Panc1 (cell line): ENCODE measurements around the gene WBP2NL. TPM values are rescaled to one million over a fixed set of nuclear protein-coding genes. Genes with fewer than 3 reads are reported as not detected.

Experiments
- ATAC-seq: fragments of 200-7000 bp; cut with Tn5 transposase; 2 replicates; pipeline ENCODE4 v1.9.1; 2020; ENCODE audit warnings: mild to moderate bottlenecking, moderate library complexity
- BruUV-seq: library from RNA; stranded (reverse); fragments of 400-500 nt; replicated peaks from 2 replicates; lab custom pipeline; 2021; lab: Mats Ljungman, UMichigan
- CTCF ChIA-PET: fragments of 300-600 bp; sonication (Branson Sonifier 250); formaldehyde crosslinking; loops from one replicate; lab custom pipeline; 2022; ENCODE audit warnings: antibody characterized with exemption; lab: Charles Lee
- POLR2A ChIA-PET: fragments of 300-600 bp; sonication (Branson Sonifier 250); formaldehyde crosslinking; loops from one replicate; lab custom pipeline; 2022; ENCODE audit warnings: antibody characterized with exemption; lab: Charles Lee
- DNase-seq: peaks from one replicate; pipeline ENCODE4 v3.0.0-alpha.2; 2010; ENCODE audit warnings: low read depth, low spot score
- H3K27ac ChIP-seq: 2 replicates; pipeline ENCODE4 v1.5.1; 2011; ENCODE audit warnings: mild to moderate bottlenecking, low read length, inconsistent platforms
- H3K27me3 ChIP-seq: fragments of 200-500 bp; sonication (Bioruptor generic); 2 replicates; pipeline ENCODE4 v1.6.0; 2014; ENCODE audit warnings: low read length, inconsistent platforms; ENCODE audit not compliant: control insufficient read depth, insufficient read depth
- H3K36me3 ChIP-seq: fragments of 200-500 bp; sonication (Bioruptor generic); 2 replicates; pipeline ENCODE4 v1.5.1; 2014; ENCODE audit warnings: inconsistent platforms, mild to moderate bottlenecking, low read length, moderate library complexity; ENCODE audit not compliant: control insufficient read depth, insufficient read depth
- H3K4me1 ChIP-seq: 2 replicates; pipeline ENCODE4 v1.5.1; 2011; ENCODE audit warnings: inconsistent platforms, mild to moderate bottlenecking, low read length, moderate library complexity; ENCODE audit not compliant: control insufficient read depth, insufficient read depth
- H3K4me3 ChIP-seq, 2 experiments: 2 replicates each; pipeline ENCODE4 v1.5.1; 2011 to 2012; ENCODE audit warnings: low read depth in 2 of 2, low read length in 2 of 2, mild to moderate bottlenecking in 2 of 2, inconsistent platforms in 1 of 2, moderate library complexity in 1 of 2
- H3K9me3 ChIP-seq: fragments of 200-500 bp; sonication (Bioruptor generic); 2 replicates; pipeline ENCODE4 v1.5.1; 2014; ENCODE audit warnings: low read depth, mild to moderate bottlenecking, inconsistent platforms, low read length, moderate library complexity; ENCODE audit not compliant: control insufficient read depth, insufficient read depth
- POLR2AphosphoS5 ChIP-seq: IDR thresholded peaks from 2 replicates; pipeline ENCODE4 v1.6.1; 2012; ENCODE audit warnings: mild to moderate bottlenecking, low read depth, low read length, moderate library complexity
- REST ChIP-seq, 2 experiments: IDR thresholded peaks; 2 replicates each; pipeline ENCODE4 v1.6.1; 2011 to 2012; ENCODE audit warnings: low read depth in 2 of 2, control low read depth in 1 of 2, low read length in 1 of 2, mild to moderate bottlenecking in 1 of 2, moderate library complexity in 1 of 2; ENCODE audit not compliant: insufficient read depth in 1 of 2
- SIN3A ChIP-seq: IDR thresholded peaks from 2 replicates; pipeline ENCODE4 v1.6.1; 2012; ENCODE audit warnings: low read depth, mild to moderate bottlenecking, low read length, moderate library complexity, borderline replicate concordance; ENCODE audit not compliant: insufficient read depth
- TCF7L2 ChIP-seq: IDR thresholded peaks from 2 replicates; pipeline ENCODE4 v1.6.1; 2011; ENCODE audit warnings: mild to moderate bottlenecking, low read depth, low read length, inconsistent platforms
- in situ Hi-C: cut with HindIII; loops from 2 replicates; pipeline ENCODE4 v1.10.0; 2016; ENCODE audit warnings: low sequenced_read_pairs, low pct_unique_long_range_greater_than_20kb
- intact Hi-C: fragments of 100-400 bp; cut with micrococcal nuclease; formaldehyde crosslinking; loops from one replicate; pipeline ENCODE4 v1.10.0; 2022; ENCODE audit not compliant: unreplicated experiment
- total RNA-seq: library from RNA; stranded (reverse); gene quantifications from one replicate; pipeline ENCODE4 v1.2.1, GENCODE V29; 2021; ENCODE audit not compliant: unreplicated experiment
- TF ChIP-seq, protein P1 (sequence below): fragments of 450-650 bp; IDR thresholded peaks from 2 replicates; pipeline ENCODE4 v1.5.1; 2017; ENCODE audit warnings: mild to moderate bottlenecking

The WBP2NL gene
- total RNA-seq, 1 experiment from 2014 or later = 0.44 TPM

DNA sequence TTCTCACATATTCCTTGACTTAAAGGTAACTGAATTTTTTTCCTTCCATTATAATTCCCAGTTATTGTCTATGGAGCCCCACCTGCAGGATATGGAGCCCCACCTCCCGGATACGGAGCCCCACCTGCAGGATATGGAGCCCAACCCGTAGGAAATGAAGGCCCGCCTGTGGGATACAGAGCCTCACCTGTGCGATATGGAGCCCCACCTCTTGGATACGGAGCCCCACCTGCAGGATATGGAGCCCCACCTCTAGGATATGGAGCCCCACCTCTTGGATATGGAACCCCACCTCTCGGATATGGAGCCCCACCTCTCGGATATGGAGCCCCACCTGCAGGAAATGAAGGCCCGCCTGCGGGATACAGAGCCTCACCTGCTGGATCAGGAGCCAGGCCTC, 28.1 kb downstream of the WBP2NL start:
- intact Hi-C loops (no loop called here), in situ Hi-C loops (no loop called here)
- H3K27me3 ChIP-seq = no peaks in the 10 kb centered on the region
- no peak for DNase-seq
- H3K9me3 ChIP-seq = no peaks in the 10 kb centered on the region
- POLR2A ChIA-PET = no interaction called here
- no peaks in the 10 kb centered on the region for H3K4me1 ChIP-seq
- H3K4me3 ChIP-seq = no peak overlapping the region
- TF ChIP-seq POLR2AphosphoS5 = no peak
- TF ChIP-seq, protein P1, sequence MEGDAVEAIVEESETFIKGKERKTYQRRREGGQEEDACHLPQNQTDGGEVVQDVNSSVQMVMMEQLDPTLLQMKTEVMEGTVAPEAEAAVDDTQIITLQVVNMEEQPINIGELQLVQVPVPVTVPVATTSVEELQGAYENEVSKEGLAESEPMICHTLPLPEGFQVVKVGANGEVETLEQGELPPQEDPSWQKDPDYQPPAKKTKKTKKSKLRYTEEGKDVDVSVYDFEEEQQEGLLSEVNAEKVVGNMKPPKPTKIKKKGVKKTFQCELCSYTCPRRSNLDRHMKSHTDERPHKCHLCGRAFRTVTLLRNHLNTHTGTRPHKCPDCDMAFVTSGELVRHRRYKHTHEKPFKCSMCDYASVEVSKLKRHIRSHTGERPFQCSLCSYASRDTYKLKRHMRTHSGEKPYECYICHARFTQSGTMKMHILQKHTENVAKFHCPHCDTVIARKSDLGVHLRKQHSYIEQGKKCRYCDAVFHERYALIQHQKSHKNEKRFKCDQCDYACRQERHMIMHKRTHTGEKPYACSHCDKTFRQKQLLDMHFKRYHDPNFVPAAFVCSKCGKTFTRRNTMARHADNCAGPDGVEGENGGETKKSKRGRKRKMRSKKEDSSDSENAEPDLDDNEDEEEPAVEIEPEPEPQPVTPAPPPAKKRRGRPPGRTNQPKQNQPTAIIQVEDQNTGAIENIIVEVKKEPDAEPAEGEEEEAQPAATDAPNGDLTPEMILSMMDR = no peak
- no peak for TF ChIP-seq REST (IDR thresholded peaks at IDR 0.05; ENCODE audit: insufficient read depth in 1 of 2, low read depth in 2 of 2, low read length in 1 of 2)
- TF ChIP-seq SIN3A = no peak
- TF ChIP-seq TCF7L2 = no peak
- CTCF ChIA-PET = no interaction called here
- no peaks in the 10 kb centered on the region for H3K36me3 ChIP-seq
- no peak for ATAC-seq
- no peak overlapping the region for H3K27ac ChIP-seq
- BruUV-seq = no TSS peak

- Histone ChIP-seq H3K4me1 (no peaks in the 10 kb centered on the region), H3K9me3 (0 out of 2 replicates have a peak, but pooled peaks cover 3% of the 10 kb centered on the region), H3K27me3 (no peaks in the 10 kb centered on the region), H3K36me3 (no peaks in the 10 kb centered on the region), H3K4me3 (no peak overlapping the region), H3K27ac (no peak overlapping the region)
- no peak for TF ChIP-seq POLR2AphosphoS5
- no peak for TF ChIP-seq TCF7L2
- TF ChIP-seq, protein P1 = no peak
- no TSS peak for BruUV-seq
- ChIA-PET CTCF (interaction anchor here (0.6 kb wide), 1 partner anchor 17 kb away, joined by 3 read pairs; no protein-coding TSS in a partner anchor), POLR2A (no interaction called here)
- in situ Hi-C loops = no loop called here
- DNase-seq (no peak), ATAC-seq (no peak)
- intact Hi-C loops = no loop called here
Observed at GRCh38 chr22:42033263-42034181, 34.9 kb downstream of the WBP2NL start.
